Gastroesophageal sphincter (tissue), 4 donors: ENCODE data around the gene FAN1. TPM values are rescaled to one million over a fixed set of nuclear protein-coding genes. Genes with fewer than 3 reads are reported as not detected.

Source experiments
- ATAC-seq: fragments of 150-250 bp; one replicate; pipeline ENCODE4 v1.9.1; 2016; ENCODE audit warnings: mild to moderate bottlenecking, moderate library complexity
- H3K27ac ChIP-seq, 4 donors: fragments of 200-600 bp; sonication (generic) in 3 of 4; 1 replicate in 3 of 4; 2 replicates in 1 of 4; pipeline ENCODE4 v1.5.1; 2016 to 2019
- H3K27me3 ChIP-seq: fragments of 200-600 bp; sonication (generic); one replicate; pipeline ENCODE4 v1.5.1; 2019
- H3K36me3 ChIP-seq, 2 donors: fragments of 200-600 bp; sonication (generic); one replicate each; pipeline ENCODE4 v1.5.1; 2019; ENCODE audit warnings: control low read depth in 1 of 2
- H3K4me1 ChIP-seq, 3 donors: fragments of 200-600 bp; sonication (generic); 1 replicate in 2 of 3; 2 replicates in 1 of 3; pipeline ENCODE4 v1.5.1; 2016 to 2019; ENCODE audit warnings: control low read depth in 2 of 3
- H3K4me3 ChIP-seq, 2 donors: fragments of 200-600 bp; sonication (generic); one replicate each; pipeline ENCODE4 v1.5.1; 2019; ENCODE audit warnings: mild to moderate bottlenecking in 1 of 2, moderate library complexity in 1 of 2
- H3K9me3 ChIP-seq, 3 donors: fragments of 200-600 bp; sonication (generic); one replicate each; pipeline ENCODE4 v1.5.1; 2017 to 2019; ENCODE audit warnings: control low read depth in 2 of 3
- EP300 ChIP-seq: sonication (generic); formaldehyde crosslinking; IDR thresholded peaks from one replicate; pipeline ENCODE4 v1.6.1; 2017; ENCODE audit warnings: antibody characterized with exemption, mild to moderate bottlenecking
- POLR2A ChIP-seq, 2 donors: fragments of 450-650 bp; IDR thresholded peaks; one replicate each; pipeline ENCODE4 v1.6.1; 2017; ENCODE audit warnings: antibody characterized with exemption in 2 of 2, mild to moderate bottlenecking in 2 of 2, moderate library complexity in 1 of 2
- POLR2AphosphoS5 ChIP-seq: sonication (generic); formaldehyde crosslinking; IDR thresholded peaks from one replicate; pipeline ENCODE4 v1.6.1; 2017; ENCODE audit warnings: antibody characterized with exemption
- WGBS, 2 donors: methylation state at CpG; one replicate each; pipeline ENCODE4 v1.1.5; 2018; ENCODE audit warnings: low coverage in 1 of 2; 5-methylcytosine and 5-hydroxymethylcytosine counted together
- total RNA-seq, 4 donors: library from RNA; depleted of rRNA; stranded (reverse); fragments of >200 nt; gene quantifications; one replicate each; pipeline ENCODE4 v1.1.0, GENCODE V29; 2016
- TF ChIP-seq, protein P1 (sequence below), 4 experiments: fragments of 200-600 bp in 2 of 4; fragments of 450-650 bp in 2 of 4; sonication (generic) in 1 of 4; IDR thresholded peaks; one replicate each; pipeline ENCODE4 v1.5.1; 2017 to 2019; ENCODE audit warnings: antibody characterized with exemption in 4 of 4, mild to moderate bottlenecking in 2 of 4, moderate library complexity in 2 of 4

FAN1 gene
- total RNA-seq, 4 donors from 2014 or later, result 16.8 to 23.0 (median 22.1) TPM

DNA sequence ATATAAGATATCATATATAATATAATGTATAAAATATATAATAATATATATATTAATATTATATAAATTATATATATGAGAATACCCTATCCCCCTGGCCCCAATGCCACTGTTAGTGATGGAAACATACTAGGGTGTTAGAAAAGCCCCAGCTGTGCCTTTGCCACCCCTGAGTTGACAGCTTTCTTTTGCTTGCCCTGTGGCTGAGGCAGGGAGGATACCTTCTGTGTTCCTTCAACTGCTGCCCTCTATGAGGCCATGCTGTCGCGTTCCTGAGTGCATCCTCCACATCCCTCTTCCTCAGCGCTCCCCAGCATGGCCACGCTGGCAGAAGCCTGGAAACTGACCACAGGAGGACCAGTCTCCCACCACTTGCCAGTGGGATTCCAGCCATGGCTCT lies 26.3 kb downstream of the FAN1 start:
- 60 to 100% methylated on average over 1 of the region's 4 CpGs for WGBS, 2 donors
- no peak for ATAC-seq
- Histone ChIP-seq H3K27me3 (no peaks in the 10 kb centered on the region), H3K9me3 (no peaks in the 10 kb centered on the region), H3K4me3 (no peak overlapping the region), H3K4me1 (no peaks in the 10 kb centered on the region), H3K27ac (no peak overlapping the region), H3K36me3 (peaks cover 0 to 80% of the 10 kb centered on the region in 2 donors)
- no peak for TF ChIP-seq EP300
- no peak for TF ChIP-seq POLR2AphosphoS5
- no peak for TF ChIP-seq POLR2A (IDR thresholded peaks at IDR 0.05)
- TF ChIP-seq, protein P1, sequence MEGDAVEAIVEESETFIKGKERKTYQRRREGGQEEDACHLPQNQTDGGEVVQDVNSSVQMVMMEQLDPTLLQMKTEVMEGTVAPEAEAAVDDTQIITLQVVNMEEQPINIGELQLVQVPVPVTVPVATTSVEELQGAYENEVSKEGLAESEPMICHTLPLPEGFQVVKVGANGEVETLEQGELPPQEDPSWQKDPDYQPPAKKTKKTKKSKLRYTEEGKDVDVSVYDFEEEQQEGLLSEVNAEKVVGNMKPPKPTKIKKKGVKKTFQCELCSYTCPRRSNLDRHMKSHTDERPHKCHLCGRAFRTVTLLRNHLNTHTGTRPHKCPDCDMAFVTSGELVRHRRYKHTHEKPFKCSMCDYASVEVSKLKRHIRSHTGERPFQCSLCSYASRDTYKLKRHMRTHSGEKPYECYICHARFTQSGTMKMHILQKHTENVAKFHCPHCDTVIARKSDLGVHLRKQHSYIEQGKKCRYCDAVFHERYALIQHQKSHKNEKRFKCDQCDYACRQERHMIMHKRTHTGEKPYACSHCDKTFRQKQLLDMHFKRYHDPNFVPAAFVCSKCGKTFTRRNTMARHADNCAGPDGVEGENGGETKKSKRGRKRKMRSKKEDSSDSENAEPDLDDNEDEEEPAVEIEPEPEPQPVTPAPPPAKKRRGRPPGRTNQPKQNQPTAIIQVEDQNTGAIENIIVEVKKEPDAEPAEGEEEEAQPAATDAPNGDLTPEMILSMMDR (IDR thresholded peaks at IDR 0.05), result no peak

DNA sequence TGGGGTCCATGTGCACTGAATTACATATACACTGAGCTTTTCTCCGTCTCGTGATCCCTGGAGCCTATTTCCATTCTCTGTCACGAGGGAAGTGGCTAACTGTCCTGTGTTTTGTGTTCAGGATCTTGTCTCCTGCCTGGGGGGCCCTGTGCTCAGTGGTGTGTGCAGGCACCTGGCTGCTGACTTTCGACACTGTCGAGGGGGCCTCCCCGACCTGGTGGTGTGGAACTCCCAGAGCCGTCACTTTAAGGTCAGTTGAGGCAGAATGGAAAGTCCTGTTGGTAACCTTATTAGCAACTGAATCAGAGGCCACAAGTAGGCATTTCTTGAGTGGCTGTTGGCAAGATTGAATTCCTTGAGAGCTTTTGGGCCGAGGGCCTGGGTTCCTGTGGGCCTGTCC lies 26.7 kb downstream of the FAN1 start:
- WGBS, 2 donors, result 80% methylated on average over 1 of the region's 8 CpGs; no CpG with 5 or more reads in 1 of the 2 donors
- H3K9me3 ChIP-seq, result no peaks in the 10 kb centered on the region
- peaks cover 0 to 80% of the 10 kb centered on the region in 2 donors for H3K36me3 ChIP-seq
- ATAC-seq, result no peak
- TF ChIP-seq POLR2AphosphoS5 (no peak), EP300 (no peak), POLR2A (IDR thresholded peaks at IDR 0.05) (no peak)
- TF ChIP-seq, protein P1 (IDR thresholded peaks at IDR 0.05), result no peak
- no peak overlapping the region for H3K4me3 ChIP-seq
- H3K4me1 ChIP-seq, result no peaks in the 10 kb centered on the region
- no peak overlapping the region for H3K27ac ChIP-seq
- no peaks in the 10 kb centered on the region for H3K27me3 ChIP-seq

DNA sequence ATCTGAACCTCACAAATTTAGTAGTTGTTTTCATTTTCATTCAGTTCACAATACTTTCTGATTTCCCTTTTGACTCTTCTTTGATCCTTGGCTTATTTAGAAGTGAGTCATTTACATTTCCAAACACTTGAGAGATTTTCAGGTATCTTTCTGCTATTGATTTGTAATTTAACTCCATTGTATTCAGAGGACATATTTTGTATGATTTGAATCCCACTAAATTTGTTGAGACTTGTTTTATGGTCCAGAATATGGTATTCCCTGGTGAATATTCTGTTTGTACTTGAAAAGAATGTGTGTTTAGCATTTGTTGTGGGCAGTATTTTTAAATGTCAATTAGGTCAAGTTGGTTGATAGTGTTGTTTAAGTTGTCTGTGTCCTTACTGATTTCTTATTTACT lies 29.6 kb downstream of the FAN1 start:
- no peak for TF ChIP-seq POLR2A (IDR thresholded peaks at IDR 0.05)
- no peak for TF ChIP-seq POLR2AphosphoS5
- TF ChIP-seq EP300, result no peak
- TF ChIP-seq, protein P1 (IDR thresholded peaks at IDR 0.05), result no peak
- peaks cover 0 to 80% of the 10 kb centered on the region in 2 donors for H3K36me3 ChIP-seq
- H3K27me3 ChIP-seq, result no peaks in the 10 kb centered on the region
- no peak overlapping the region for H3K4me3 ChIP-seq
- no peak for ATAC-seq
- no peaks in the 10 kb centered on the region for H3K9me3 ChIP-seq
- H3K27ac ChIP-seq, result no peak overlapping the region
- no peaks in the 10 kb centered on the region for H3K4me1 ChIP-seq

DNA sequence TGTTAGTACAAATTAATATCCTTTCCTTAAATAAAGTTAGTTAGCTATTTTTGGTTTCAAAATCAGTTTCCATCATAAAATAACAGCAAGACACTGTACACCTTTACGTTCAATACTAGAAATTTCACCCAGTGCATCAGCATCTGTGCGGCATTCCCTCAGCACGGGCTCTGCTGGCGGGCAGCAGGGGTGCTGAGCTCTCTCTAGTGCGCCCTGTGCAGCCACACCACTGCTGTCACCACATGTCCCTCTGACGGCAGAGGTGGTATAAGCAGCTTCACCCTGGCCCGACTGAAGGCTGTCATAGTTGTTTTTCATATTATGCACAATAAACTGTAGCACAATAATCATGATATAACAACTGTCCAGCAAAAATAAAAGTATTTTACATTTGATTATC lies 35.4 kb downstream of the FAN1 start:
- Histone ChIP-seq H3K36me3 (peaks cover 2 to 100% of the 10 kb centered on the region in 2 donors), H3K9me3 (no peaks in the 10 kb centered on the region), H3K4me1 (no peaks in the 10 kb centered on the region), H3K27me3 (no peaks in the 10 kb centered on the region), H3K27ac (no peak overlapping the region), H3K4me3 (no peak overlapping the region)
- ATAC-seq, result no peak
- WGBS, 2 donors, result 87 to 89% methylated on average over 4 to 5 of the region's 7 CpGs
- TF ChIP-seq EP300 (no peak), POLR2AphosphoS5 (no peak), POLR2A (IDR thresholded peaks at IDR 0.05) (no peak)
- TF ChIP-seq, protein P1 (IDR thresholded peaks at IDR 0.05), result no peak

DNA sequence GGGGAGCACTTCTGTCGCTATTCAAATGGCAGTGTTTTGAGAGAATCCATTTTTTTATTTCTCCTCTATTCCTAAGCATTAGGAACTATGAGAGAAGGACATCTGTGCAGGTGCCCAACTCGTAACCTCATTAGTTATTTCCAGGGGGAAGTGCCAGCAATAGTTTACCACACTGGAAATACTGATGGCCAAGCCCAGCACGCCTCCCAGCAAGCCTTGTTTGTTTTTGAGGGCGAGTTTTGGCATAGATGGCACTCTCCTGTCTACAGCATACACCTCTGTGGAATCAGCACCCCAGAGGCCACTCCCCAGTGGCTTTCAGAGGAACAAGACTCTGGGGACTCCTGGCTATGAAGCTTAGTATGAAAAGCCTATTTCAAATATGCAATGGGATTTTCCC lies 36.6 kb downstream of the FAN1 start:
- no peak overlapping the region for H3K4me3 ChIP-seq
- H3K4me1 ChIP-seq, result no peaks in the 10 kb centered on the region
- no peaks in the 10 kb centered on the region for H3K27me3 ChIP-seq
- no peaks in the 10 kb centered on the region for H3K9me3 ChIP-seq
- TF ChIP-seq, protein P1 (IDR thresholded peaks at IDR 0.05), result no peak
- TF ChIP-seq EP300, result no peak
- no peak for TF ChIP-seq POLR2A (IDR thresholded peaks at IDR 0.05)
- TF ChIP-seq POLR2AphosphoS5, result no peak
- H3K36me3 ChIP-seq, result peaks cover 2 to 100% of the 10 kb centered on the region in 2 donors
- no peak for ATAC-seq
- WGBS, 2 donors, result 71% methylated on average over 4 of the region's 4 CpGs; no CpG with 5 or more reads in 1 of the 2 donors
- H3K27ac ChIP-seq, result no peak overlapping the region
